Stimulated activated CD8-positive, alpha-beta memory T cell treated with anti-CD3 and anti-CD28 coated beads, Interleukin-12 subunit alpha, Interleukin-12 subunit beta, amount 100 ng/mL, for 24 hours (primary cell): ENCODE measurements around the gene LRFN5.
"Not testable (repeated sequence)": the region's sequence is repeated elsewhere in the genome, so short reads cannot be mapped to it uniquely, and the experiment has no call there.

ENCODE experiments used
- DNase-seq: peaks from one replicate; pipeline ENCODE4 v3.0.0-alpha.2; 2020; ENCODE audit errors: extremely low read depth

LRFN5 gene

GRCh38 chr14:41606532-41607303 lies at the start of gene LRFN5:
Gene LRFN5, plus strand, starts transcription at chr14:41606876.
- no peak for DNase-seq

GRCh38 chr14:41558490-41558889 lies 48.2 kb upstream of the LRFN5 start:
- no peak for DNase-seq

- DNase-seq: not testable (repeated sequence)
Measured at GRCh38 chr14:41566864-41567263, 39.8 kb upstream of the LRFN5 start.

DNA sequence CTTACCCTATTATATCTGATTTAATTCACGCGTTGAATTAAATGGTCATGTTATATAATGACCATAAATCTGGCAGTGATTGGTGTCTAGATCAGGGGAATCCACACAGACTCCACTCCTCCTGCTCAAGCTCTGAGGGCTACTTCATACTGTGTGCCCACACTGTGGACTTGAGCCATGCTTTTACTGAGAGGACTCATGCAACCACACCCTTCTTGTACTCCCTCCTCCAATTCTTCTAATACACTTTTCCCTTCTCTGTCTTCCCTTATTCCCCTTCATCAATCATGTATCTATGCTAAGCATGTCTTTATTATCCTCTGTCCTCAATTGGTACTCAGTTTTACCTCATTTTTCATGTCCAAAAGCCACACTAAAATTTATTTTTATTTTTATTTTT lies 37.7 kb upstream of the LRFN5 start:
- no peak for DNase-seq

DNA sequence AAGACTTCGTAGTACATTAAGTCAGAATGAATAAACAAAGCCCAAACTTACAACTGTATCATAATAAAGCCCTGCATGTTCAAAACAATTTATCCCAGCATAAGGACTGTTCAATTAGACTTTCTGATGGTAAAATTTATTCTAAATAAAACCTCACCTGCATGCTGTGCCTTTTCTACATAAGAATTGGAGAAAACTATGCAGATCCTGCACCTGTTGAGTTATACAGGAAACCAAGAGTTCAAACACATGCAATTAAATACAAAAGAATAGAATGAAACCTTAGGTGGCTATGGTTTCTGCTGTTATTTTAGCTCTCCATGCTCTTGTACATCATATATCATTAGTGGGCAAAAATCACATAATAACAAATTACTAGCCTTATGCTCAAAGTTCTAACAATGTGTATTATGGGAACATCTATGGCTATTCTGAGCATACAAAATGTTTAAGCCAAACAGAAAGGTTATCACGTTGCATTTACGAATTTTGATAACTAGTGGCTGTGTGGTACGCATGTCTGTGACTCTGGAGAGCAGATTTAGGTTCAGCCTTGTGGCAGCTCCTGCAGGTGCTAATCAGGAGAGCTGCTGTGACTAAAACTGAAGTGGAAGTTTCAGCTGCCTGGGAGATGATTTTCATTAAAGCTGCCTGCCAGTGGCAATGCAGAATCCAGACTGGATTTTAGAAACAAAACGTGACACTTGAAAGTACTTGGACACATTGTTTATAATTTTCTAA lies 36.1 kb upstream of the LRFN5 start:
- no peak for DNase-seq

- no peak for DNase-seq
Measured at GRCh38 chr14:41586237-41586636, 20.4 kb upstream of the LRFN5 start.

GRCh38 chr14:41597647-41598046 lies 9.0 kb upstream of the LRFN5 start:
- DNase-seq: no peak

- DNase-seq: not testable (repeated sequence)
Measured at GRCh38 chr14:41599805-41600385, 6.8 kb upstream of the LRFN5 start.

GRCh38 chr14:41604721-41605531 lies 1.8 kb upstream of the LRFN5 start:
- DNase-seq: no peak

GRCh38 chr14:41605550-41606281 lies 960 bp upstream of the LRFN5 start:
- no peak for DNase-seq

- no peak for DNase-seq
Measured at GRCh38 chr14:41606282-41606531, 469 bp upstream of the LRFN5 start.

DNA sequence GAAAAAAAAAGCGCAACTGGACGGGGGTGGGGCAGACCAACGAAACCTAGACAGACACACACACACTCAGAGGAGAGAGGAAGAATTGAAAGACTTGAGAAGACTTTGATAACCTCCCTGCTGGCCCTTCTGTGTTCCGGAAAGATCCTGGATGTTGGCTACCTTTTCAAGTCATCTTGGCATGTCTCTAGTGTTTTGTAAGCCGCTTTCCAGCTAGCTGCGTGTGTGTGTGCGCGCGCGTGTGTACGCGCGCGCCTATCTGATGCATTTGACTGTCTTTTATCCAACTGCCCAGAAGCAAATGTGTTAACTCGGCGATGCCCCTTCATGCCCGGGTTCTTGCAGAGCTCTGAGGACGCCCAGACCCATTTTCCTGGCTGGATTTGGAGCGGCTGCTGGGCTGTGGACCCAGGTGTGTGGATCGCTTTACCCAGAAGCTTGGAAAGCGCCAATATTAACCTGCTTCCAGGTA lies 664 bp downstream of the LRFN5 start:
- DNase-seq: no peak

DNA sequence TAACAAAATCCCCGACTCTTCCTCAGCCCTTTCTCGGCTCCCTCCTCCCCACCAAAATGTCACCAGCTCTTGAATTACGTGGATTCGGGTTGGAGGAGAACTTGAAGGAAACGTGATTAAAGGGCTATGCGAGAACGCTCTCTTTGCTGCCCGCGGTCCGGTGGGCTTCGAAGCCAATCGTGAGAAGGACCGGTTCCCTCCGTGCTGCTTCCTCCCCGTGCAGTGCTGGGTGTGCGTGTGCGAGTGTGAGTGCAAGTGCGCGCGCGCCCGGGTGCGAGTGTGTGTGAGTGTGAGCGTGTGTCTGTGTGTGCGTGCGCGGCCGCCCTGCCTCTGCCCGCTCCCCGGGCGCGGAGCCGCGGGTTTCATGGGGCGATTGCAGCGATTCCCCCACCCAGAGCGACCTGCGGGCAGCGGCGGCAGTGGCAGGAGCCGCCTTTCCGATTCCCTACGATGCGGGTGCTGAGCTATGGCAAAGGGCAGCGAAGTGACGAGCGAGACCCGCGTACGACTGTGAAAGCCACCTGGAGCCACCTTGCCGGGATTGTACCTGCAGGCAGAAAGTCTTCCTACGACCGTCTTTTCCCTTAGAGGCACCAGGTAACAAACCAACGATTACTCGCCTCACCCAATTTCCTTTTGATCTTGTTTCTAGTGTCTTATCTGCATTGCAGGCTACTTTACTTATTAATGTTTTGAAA lies 1.4 kb downstream of the LRFN5 start:
- DNase-seq: no peak

- no peak for DNase-seq
Measured at GRCh38 chr14:41608681-41609390, 2.2 kb downstream of the LRFN5 start.

- DNase-seq: no peak
Measured at GRCh38 chr14:41609704-41610183, 3.1 kb downstream of the LRFN5 start.

GRCh38 chr14:41615011-41615595 lies 8.4 kb downstream of the LRFN5 start:
- no peak for DNase-seq

GRCh38 chr14:41623736-41624135 lies 17.1 kb downstream of the LRFN5 start:
- no peak for DNase-seq

DNA sequence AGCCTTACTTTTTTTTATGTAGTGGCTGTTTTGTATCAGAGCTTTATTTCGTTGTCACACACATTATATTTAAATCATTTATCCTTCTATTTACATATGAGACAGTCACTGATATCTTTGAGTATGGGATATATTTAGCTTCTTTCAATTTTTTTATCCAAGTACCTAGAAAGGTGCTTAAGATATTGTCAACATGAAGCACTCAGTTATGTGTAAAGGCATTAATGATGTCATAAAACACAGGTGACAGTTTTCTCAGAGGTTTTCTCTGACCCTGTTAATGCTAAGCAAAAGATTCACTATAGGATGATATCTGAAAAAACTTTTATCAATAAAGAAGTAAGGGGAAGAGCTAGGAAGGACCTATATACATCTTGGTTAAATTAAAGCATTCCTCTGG lies 23.2 kb downstream of the LRFN5 start:
- DNase-seq: no peak

GRCh38 chr14:41634286-41634685 lies 27.6 kb downstream of the LRFN5 start:
- DNase-seq: no peak
